A549 (cell line): Measurements from ENCODE around the gene LRRC71.

Experiments
- CTCF ChIP-seq: fragments of >200 bp; sonication (Bioruptor Twin); formaldehyde crosslinking; IDR thresholded peaks from 3 replicates; pipeline ENCODE4 v1.5.1; 2016
- JUNB ChIP-seq: fragments of >200 bp; sonication (Bioruptor Twin); formaldehyde crosslinking; IDR thresholded peaks from 2 replicates; pipeline ENCODE4 v1.6.1; 2016
- KDM5A ChIP-seq: fragments of 200-600 bp; sonication (generic); IDR thresholded peaks from 2 replicates; pipeline ENCODE4 v1.6.1; 2016; ENCODE audit warnings: antibody characterized with exemption, mild to moderate bottlenecking
- NFE2L2 ChIP-seq: fragments of 150-350 bp; conservative IDR thresholded peaks from 2 replicates; pipeline ENCODE4 v1.6.1; 2014; ENCODE audit warnings: low read length
- POLR2A ChIP-seq: IDR thresholded peaks from 2 replicates; pipeline ENCODE4 v1.6.1; 2012; ENCODE audit warnings: mild to moderate bottlenecking, low read length
- RAD21 ChIP-seq, 2 experiments: fragments of >200 bp in 1 of 2; sonication (Bioruptor Twin) in 1 of 2; formaldehyde crosslinking in 1 of 2; IDR thresholded peaks in 1 of 2; conservative IDR thresholded peaks in 1 of 2; 2 replicates in 1 of 2; 3 replicates in 1 of 2; pipeline ENCODE4 v1.6.1; 2012 to 2018; ENCODE audit warnings: inconsistent platforms in 1 of 2
- REST ChIP-seq: fragments of 200-600 bp; sonication (generic); IDR thresholded peaks from 2 replicates; pipeline ENCODE4 v1.6.1; 2016; ENCODE audit warnings: antibody characterized with exemption, mild to moderate bottlenecking, moderate library complexity
- RFX5 ChIP-seq: fragments of 450-650 bp; IDR thresholded peaks from 2 replicates; pipeline ENCODE4 v1.7.1; 2014; ENCODE audit warnings: antibody characterized with exemption, mild to moderate bottlenecking, moderate library complexity

GRCh38 chr1:156931974-156932710, 11.7 kb downstream of the LRRC71 start:
- no peak for TF ChIP-seq CTCF
- no peak for TF ChIP-seq KDM5A
- no peak for TF ChIP-seq NFE2L2
- no peak for TF ChIP-seq POLR2A
- TF ChIP-seq REST = no peak
- TF ChIP-seq RFX5 = no peak
- TF ChIP-seq RAD21 (conservative IDR thresholded peaks at IDR 0.05 in 1 of 2, IDR thresholded peaks at IDR 0.05 in 1 of 2) = no peak
- TF ChIP-seq JUNB = no peak
